ENCODE measurements around the gene POLL. TPM values are rescaled to one million over a fixed set of nuclear protein-coding genes. Genes with fewer than 3 reads are reported as not detected.

The POLL gene
- total and polyA plus RNA-seq, 2 of the 4 experiments (the other 2 are of a cell fraction) = 6.3 to 23.7 TPM

DNA sequence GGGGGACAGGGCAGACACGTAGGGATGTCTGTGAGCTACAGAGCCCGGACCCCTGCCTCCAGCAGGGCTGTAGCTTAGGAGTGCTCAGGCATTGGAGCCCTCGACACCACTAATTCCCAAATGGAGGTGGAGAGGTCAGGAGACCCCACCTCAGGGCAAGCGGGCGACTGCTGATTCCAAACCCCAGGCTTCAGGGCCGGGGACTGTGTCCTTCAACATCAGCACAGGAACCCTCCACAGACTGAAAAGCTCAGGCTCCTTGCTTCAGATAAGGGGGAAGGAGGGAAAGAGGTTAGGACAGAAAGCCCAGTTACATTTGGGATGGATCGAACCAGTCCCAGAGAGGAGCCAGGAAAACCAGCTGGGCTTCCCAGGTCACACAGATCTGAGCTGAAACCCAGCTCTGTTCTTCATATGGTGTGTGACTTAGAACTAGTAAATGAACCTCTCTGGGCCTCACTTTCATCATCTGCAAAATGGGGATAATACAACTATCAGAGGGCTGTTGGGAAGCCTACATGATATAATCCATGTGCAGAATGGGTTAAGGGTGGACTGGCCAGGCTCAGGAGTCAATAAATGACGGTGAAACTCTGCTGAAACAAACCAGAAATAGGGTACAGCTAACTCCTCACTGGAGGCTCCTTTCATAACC, 16.7 kb downstream of the POLL start:
- in situ Hi-C loops (cut with MboI; ENCODE audit: low sequenced_read_pairs) (loop anchor here (5.0 kb wide), 1 partner anchor 359 kb away; no protein-coding TSS in a partner anchor), intact Hi-C loops (cut with micrococcal nuclease) (loop anchor here (2.0 kb wide), 1 partner anchor 271 kb away; no protein-coding TSS in a partner anchor), dilution Hi-C loops (cut with HindIII; ENCODE audit: low sequenced_read_pairs, unreplicated experiment) (no loop called here)
- no peak overlapping the region for H3K18ac ChIP-seq (ENCODE audit: low read depth, low read length)
- peak overlapping the region; percentile 87 for H2AK9ac ChIP-seq (replicated peaks; ENCODE audit: low read depth, low read length, poor library complexity)
- H3K4me1 ChIP-seq (ENCODE audit: control insufficient read depth, insufficient read depth, low read length) = peaks cover 6% of the 10 kb centered on the region
- peak overlapping the region; percentile 97 for H2AFZ ChIP-seq (replicated peaks; ENCODE audit: low read length, poor library complexity)
- H3K36me3 ChIP-seq (ENCODE audit: control insufficient read depth, insufficient read depth, low read length) = no peaks in the 10 kb centered on the region
- no peak overlapping the region for H3K56ac ChIP-seq (ENCODE audit: extremely low read depth, insufficient read depth, low read length)
- no peak overlapping the region for H3K4ac ChIP-seq (ENCODE audit: low read depth, low read length)
- WGBS, 2 experiments (ENCODE audit: extremely low coverage in 2 of 2, insufficient read length in 1 of 2) = no CpG with 5 or more reads among the region's 8 CpGs
- H4K8ac ChIP-seq (ENCODE audit: low read depth in 2 of 2, low read length in 2 of 2) = no peak overlapping the region; a peak in 1 of 4 replicates
- TF ChIP-seq MAZ (IDR thresholded peaks at IDR 0.05; ENCODE audit: borderline replicate concordance, low read depth, low read length) (no peak), BHLHE40 (IDR thresholded peaks at IDR 0.05; ENCODE audit: low read depth, low read length) (no peak), RCOR1 (IDR thresholded peaks at IDR 0.05; ENCODE audit: insufficient replicate concordance, low read length) (no peak), RFX5 (IDR thresholded peaks at IDR 0.05; ENCODE audit: low read depth, low read length) (no peak), FOS (IDR thresholded peaks at IDR 0.05; ENCODE audit: low read depth, low read length) (no peak), MAFK (IDR thresholded peaks at IDR 0.05; ENCODE audit: low read depth, low read length) (no peak), CHD1 (IDR thresholded peaks at IDR 0.05; ENCODE audit: low read depth, low read length) (no peak), POLR2A (IDR thresholded peaks at IDR 0.05; ENCODE audit: low read depth, low read length) (no peak), CEBPB (IDR thresholded peaks at IDR 0.05; ENCODE audit: low read depth, low read length) (no peak), CTCF (conservative IDR thresholded peaks at IDR 0.05; ENCODE audit: low read depth, low read length) (no peak), MXI1 (IDR thresholded peaks at IDR 0.05; ENCODE audit: borderline replicate concordance, low read depth, low read length) (no peak)
- TF ChIP-seq, protein P1, sequence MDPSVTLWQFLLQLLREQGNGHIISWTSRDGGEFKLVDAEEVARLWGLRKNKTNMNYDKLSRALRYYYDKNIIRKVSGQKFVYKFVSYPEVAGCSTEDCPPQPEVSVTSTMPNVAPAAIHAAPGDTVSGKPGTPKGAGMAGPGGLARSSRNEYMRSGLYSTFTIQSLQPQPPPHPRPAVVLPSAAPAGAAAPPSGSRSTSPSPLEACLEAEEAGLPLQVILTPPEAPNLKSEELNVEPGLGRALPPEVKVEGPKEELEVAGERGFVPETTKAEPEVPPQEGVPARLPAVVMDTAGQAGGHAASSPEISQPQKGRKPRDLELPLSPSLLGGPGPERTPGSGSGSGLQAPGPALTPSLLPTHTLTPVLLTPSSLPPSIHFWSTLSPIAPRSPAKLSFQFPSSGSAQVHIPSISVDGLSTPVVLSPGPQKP (IDR thresholded peaks at IDR 0.05; ENCODE audit: borderline replicate concordance, low read depth, low read length) = no peak
- H4K91ac ChIP-seq (ENCODE audit: insufficient read depth, low read depth, low read length) = no peak overlapping the region
- no peak overlapping the region for H3K14ac ChIP-seq (replicated peaks; ENCODE audit: low read depth, low read length)
- H3K23ac ChIP-seq (ENCODE audit: low read depth, low read length) = no peak overlapping the region
- no peaks in the 10 kb centered on the region; the same call in 1 of the 2 replicates for H3K9me1 ChIP-seq (ENCODE audit: insufficient read depth, low read length)
- H2BK15ac ChIP-seq (ENCODE audit: low read depth, low read length) = no peak overlapping the region
- no peak overlapping the region for H3K9ac ChIP-seq (ENCODE audit: low read depth, low read length)
- no peak overlapping the region; the same call in 1 of the 2 replicates for H2AK5ac ChIP-seq (ENCODE audit: low read depth, low read length)
- no TSS peak for BruUV-seq (replicated peaks)
- ATAC-seq (ENCODE audit: low read depth) = no peak
- H3K4me3 ChIP-seq (ENCODE audit: insufficient read depth, low read depth, low read length) = no peak overlapping the region
- no peaks in the 10 kb centered on the region for H4K20me1 ChIP-seq (ENCODE audit: insufficient read depth, low read length)
- no peak for DNase-seq
- no peaks in the 10 kb centered on the region for H3K79me1 ChIP-seq (ENCODE audit: low read depth in 1 of 2, low read length in 2 of 2)
- no peak overlapping the region for H3K27ac ChIP-seq (ENCODE audit: insufficient read depth, low read length)
- peaks cover 32% of the 10 kb centered on the region for H3K27me3 ChIP-seq (ENCODE audit: control insufficient read depth, insufficient read depth, low read length)
- peaks cover 7% of the 10 kb centered on the region for H3K9me3 ChIP-seq (ENCODE audit: control insufficient read depth, insufficient read depth, low read length)
- H2BK5ac ChIP-seq (ENCODE audit: low read depth, low read length, poor library complexity, severe bottlenecking) = no peak overlapping the region
- no peak overlapping the region for H2BK20ac ChIP-seq (ENCODE audit: low read depth, low read length)
- H3K4me2 ChIP-seq (ENCODE audit: low read depth, low read length) = no peak overlapping the region
- no peak overlapping the region for H2BK120ac ChIP-seq (ENCODE audit: low read depth, low read length)
- H4K5ac ChIP-seq (ENCODE audit: low read depth, low read length) = no peak overlapping the region
- CTCF ChIA-PET = interaction anchor here (0.6 to 2.5 kb wide), 4 partner anchors 104 to 358 kb away, joined by 3 to 16 read pairs (median 4); no protein-coding TSS in a partner anchor
- POLR2A ChIA-PET (ENCODE audit: unreplicated experiment) = no interaction called here

Measured in IMR-90 (cell line).